ENCODE measurements around the gene SNRK.

DNA sequence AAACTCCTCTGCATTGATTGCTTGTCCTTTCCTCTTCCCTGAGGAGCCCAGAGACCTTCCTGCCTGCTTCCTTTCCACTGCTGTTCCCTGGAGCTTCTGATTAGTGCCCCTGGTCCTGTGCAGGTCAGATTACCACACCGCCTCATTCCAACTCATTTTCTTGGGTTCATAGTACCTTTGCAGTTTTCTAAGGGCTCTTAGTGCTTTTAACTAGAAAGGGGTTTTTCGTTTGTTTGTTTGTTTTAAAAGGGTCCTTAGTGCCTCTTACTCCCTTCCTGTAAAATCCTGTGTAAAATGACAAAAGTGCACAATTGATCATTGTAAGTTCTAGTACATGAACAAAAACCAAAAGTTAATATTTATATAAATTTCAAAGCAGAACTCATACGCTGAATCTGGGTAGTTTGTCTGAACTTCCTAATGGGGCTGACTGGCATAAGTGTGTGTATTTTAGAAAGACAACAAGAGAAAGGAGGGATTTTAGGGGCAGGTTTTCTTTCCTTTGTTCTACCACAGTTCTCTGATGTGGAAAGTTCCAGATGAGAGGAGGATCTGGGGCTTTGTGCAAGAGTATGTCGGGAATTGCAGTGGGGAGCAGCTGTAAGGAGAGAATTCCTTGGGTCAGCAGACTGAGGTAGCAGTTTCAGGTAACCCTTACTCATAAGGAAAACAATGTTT lies 30.6 kb downstream of the SNRK start:
- TF ChIP-seq, protein P1, sequence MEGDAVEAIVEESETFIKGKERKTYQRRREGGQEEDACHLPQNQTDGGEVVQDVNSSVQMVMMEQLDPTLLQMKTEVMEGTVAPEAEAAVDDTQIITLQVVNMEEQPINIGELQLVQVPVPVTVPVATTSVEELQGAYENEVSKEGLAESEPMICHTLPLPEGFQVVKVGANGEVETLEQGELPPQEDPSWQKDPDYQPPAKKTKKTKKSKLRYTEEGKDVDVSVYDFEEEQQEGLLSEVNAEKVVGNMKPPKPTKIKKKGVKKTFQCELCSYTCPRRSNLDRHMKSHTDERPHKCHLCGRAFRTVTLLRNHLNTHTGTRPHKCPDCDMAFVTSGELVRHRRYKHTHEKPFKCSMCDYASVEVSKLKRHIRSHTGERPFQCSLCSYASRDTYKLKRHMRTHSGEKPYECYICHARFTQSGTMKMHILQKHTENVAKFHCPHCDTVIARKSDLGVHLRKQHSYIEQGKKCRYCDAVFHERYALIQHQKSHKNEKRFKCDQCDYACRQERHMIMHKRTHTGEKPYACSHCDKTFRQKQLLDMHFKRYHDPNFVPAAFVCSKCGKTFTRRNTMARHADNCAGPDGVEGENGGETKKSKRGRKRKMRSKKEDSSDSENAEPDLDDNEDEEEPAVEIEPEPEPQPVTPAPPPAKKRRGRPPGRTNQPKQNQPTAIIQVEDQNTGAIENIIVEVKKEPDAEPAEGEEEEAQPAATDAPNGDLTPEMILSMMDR (IDR thresholded peaks at IDR 0.05; ENCODE audit: insufficient read depth, low read depth, low read length) = no peak
- no peak for TF ChIP-seq EZH2 (IDR thresholded peaks at IDR 0.05; ENCODE audit: insufficient read depth, low read length)
